ENCODE results near the gene PPIF. TPM values are rescaled to one million over a fixed set of nuclear protein-coding genes. Genes with fewer than 3 reads are reported as not detected.
"Not testable (repeated sequence)": the region's sequence is repeated elsewhere in the genome, so short reads cannot be mapped to it uniquely, and the experiment has no call there.

The PPIF gene
- total RNA-seq, 4 donors from 2014 or later = 40.2 to 141 (median 56.6) TPM

DNA sequence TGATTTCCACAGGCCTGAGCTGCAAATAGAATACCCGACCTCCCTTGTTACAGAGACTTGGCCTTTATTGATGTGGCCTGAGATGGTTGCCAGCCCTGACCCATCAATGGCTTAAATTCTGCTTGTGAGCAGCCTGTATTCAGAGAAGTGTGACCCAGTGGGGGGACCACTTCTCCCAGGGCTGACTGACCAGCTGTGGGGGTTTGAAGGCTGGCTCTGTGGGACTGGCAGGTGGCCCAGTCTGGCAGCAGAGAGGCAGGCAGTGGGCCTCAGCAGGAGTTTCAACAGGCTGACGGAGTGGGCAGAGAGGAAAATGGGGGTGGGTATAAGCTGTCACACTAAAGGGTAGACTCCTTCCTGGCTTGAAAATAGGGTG, 12.2 kb upstream of the PPIF start:
- 75 to 79% methylated on average over 2 of the region's 2 CpGs for WGBS, 2 donors
- H3K27me3 ChIP-seq = no peaks in the 10 kb centered on the region
- no peaks in the 10 kb centered on the region for H3K36me3 ChIP-seq
- intact Hi-C loops (cut with DNase I) = no loop called here
- no peak overlapping the region for H3K27ac ChIP-seq
- no peak for DNase-seq
- TF ChIP-seq, protein P1, sequence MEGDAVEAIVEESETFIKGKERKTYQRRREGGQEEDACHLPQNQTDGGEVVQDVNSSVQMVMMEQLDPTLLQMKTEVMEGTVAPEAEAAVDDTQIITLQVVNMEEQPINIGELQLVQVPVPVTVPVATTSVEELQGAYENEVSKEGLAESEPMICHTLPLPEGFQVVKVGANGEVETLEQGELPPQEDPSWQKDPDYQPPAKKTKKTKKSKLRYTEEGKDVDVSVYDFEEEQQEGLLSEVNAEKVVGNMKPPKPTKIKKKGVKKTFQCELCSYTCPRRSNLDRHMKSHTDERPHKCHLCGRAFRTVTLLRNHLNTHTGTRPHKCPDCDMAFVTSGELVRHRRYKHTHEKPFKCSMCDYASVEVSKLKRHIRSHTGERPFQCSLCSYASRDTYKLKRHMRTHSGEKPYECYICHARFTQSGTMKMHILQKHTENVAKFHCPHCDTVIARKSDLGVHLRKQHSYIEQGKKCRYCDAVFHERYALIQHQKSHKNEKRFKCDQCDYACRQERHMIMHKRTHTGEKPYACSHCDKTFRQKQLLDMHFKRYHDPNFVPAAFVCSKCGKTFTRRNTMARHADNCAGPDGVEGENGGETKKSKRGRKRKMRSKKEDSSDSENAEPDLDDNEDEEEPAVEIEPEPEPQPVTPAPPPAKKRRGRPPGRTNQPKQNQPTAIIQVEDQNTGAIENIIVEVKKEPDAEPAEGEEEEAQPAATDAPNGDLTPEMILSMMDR (IDR thresholded peaks at IDR 0.05) = no peak
- no peak for TF ChIP-seq POLR2A (IDR thresholded peaks at IDR 0.05)
- no peaks in the 10 kb centered on the region for H3K9me3 ChIP-seq
- H3K4me1 ChIP-seq = peaks cover 0 to 19% (median 0%) of the 10 kb centered on the region in 3 donors
- H3K4me3 ChIP-seq = no peak overlapping the region

DNA sequence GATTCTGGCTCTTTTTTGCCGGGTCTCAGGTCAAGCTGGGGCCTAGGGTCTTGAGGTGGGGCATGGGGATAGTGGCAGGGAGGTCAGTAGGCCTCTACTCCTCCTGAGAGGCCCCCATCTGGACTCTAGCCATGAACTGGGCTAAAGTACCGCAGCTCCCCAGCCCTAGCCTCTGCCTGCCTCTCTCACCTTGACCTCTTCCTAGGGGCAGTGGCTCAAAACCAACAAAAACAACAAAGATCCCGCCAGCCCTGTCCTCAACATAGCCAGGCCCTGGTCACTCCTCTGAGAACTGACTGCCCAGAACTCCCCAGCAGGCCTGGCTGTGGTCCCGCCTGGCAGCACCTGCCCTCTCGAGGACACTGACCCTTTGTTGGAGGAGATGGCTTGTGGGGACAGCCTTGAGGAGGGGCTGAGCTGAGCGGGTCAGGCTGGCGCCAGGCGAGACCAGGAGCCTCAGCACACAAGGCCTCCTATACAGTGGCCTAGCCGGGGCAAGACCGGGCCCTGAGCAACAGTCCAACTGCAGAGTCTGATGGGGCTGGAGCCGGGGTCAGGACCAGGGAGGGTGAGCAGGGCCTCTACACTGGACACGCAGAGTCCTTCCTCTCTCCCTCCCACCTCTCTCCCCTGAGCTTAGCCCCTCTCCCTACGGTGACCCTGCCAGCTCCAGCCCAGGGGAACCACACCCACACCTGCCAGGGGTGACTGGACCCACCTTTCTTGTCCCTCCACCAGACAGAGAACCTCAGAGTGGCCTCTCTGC, 11.6 kb upstream of the PPIF start:
- no peak for DNase-seq
- TF ChIP-seq, protein P1 (IDR thresholded peaks at IDR 0.05) = no peak
- TF ChIP-seq POLR2A (IDR thresholded peaks at IDR 0.05) = no peak
- intact Hi-C loops (cut with DNase I) = no loop called here
- H3K36me3 ChIP-seq = no peaks in the 10 kb centered on the region
- no peak overlapping the region for H3K4me3 ChIP-seq
- H3K27ac ChIP-seq = no peak overlapping the region
- H3K4me1 ChIP-seq = peaks cover 0 to 21% (median 0%) of the 10 kb centered on the region in 3 donors
- H3K9me3 ChIP-seq = no peaks in the 10 kb centered on the region
- 60 to 73% methylated on average over 4 to 9 of the region's 13 CpGs for WGBS, 2 donors
- no peaks in the 10 kb centered on the region for H3K27me3 ChIP-seq

DNA sequence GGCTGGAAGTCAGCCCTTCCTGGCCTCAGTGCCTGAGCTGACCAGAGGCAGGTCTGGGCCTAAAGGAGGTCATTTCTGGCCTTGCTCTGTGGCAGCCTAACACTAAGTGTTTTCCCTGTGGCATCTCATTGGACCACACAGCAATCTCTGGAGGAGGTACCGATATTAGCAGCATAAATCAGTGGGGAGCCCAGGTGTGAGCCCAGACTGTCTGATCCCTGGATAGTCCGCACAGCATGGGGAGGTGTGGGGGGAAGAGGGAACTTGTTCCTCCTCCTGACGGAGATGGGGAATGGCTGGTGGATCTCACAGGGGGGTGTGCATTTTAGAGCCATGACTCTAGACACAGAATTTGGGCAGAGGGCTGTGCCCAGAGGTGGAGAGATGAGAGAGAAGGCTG, 11.0 kb upstream of the PPIF start:
- no peak overlapping the region for H3K4me3 ChIP-seq
- no peak for TF ChIP-seq POLR2A (IDR thresholded peaks at IDR 0.05)
- TF ChIP-seq, protein P1 (IDR thresholded peaks at IDR 0.05) = no peak
- H3K27ac ChIP-seq = no peak overlapping the region
- intact Hi-C loops (cut with DNase I) = no loop called here
- H3K36me3 ChIP-seq = no peaks in the 10 kb centered on the region
- H3K4me1 ChIP-seq = peaks cover 0 to 18% (median 0%) of the 10 kb centered on the region in 3 donors
- WGBS, 2 donors = 100% methylated on average over 1 of the region's 3 CpGs
- no peaks in the 10 kb centered on the region for H3K27me3 ChIP-seq
- H3K9me3 ChIP-seq = no peaks in the 10 kb centered on the region
- DNase-seq = no peak

DNA sequence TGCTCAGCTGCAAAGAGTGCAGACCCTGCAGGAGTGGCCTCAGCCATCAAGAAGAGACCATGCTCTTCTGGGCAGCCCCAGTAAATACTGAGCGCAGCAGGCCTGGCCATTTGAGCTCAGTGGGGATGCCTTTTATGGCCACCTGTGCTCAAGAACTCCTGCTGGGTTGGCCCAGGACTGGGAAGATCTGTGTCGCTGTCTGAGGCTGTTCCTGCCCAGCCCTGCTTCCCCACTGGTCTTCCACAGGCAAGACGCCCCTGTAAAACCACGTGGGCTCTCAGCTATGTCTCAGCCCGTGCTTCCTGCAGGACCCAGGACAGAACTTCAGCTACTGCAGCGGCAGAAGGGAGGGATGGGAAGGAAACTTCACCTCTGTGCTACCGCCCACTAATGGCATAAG, 10.5 kb upstream of the PPIF start:
- H3K27ac ChIP-seq = no peak overlapping the region
- WGBS, 2 donors = 82 to 100% methylated on average over 2 to 3 of the region's 7 CpGs
- H3K9me3 ChIP-seq = no peaks in the 10 kb centered on the region
- H3K4me3 ChIP-seq = no peak overlapping the region
- intact Hi-C loops (cut with DNase I) = no loop called here
- H3K4me1 ChIP-seq = peaks cover 0 to 16% (median 0%) of the 10 kb centered on the region in 3 donors
- H3K27me3 ChIP-seq = no peaks in the 10 kb centered on the region
- TF ChIP-seq POLR2A (IDR thresholded peaks at IDR 0.05) = no peak
- TF ChIP-seq, protein P1 (IDR thresholded peaks at IDR 0.05) = no peak
- H3K36me3 ChIP-seq = no peaks in the 10 kb centered on the region
- DNase-seq = no peak

DNA sequence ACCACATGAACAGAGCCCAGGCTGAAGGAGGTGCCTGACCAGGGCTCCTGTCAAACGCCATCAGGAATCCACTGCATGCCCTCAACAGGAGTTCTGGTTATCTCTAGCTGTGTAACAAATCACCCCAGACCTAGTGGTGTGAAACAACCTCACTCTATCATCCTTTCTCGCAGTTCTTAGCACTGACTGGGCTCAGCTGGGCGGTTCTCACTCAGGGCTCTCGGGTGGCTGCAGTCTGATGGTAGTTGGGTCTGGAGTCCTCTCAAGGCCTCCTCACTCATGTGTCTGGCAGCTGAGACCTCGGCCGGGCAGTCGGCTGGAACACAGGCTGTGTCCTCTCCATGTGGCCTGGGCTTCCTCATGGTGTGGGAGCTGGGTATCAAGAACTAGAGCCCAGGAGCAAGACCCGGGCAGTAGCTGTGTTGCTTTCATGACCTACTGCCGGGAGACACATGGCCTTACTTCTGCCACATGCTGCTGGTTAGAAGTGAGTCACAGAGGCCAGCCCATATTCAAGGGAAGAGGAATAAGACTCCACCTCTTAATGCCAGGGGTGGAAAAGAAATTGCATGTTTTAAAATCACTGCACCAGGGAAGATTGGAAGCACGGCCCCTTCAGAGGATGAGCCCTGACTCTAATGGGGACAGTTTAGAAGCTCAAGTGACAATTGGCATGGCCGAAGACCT, 9.3 kb upstream of the PPIF start:
- H3K9me3 ChIP-seq; DNase-seq; H3K27ac ChIP-seq; H3K36me3 ChIP-seq; intact Hi-C loops (cut with DNase I); H3K27me3 ChIP-seq; H3K4me3 ChIP-seq: not testable (repeated sequence)
- 89 to 94% methylated on average over 2 to 6 of the region's 11 CpGs for WGBS, 2 donors
- H3K4me1 ChIP-seq = peaks cover 0 to 27% (median 0%) of the 10 kb centered on the region in 3 donors

Measured in esophagus squamous epithelium (tissue), 5 donors.